Pulmonary artery endothelial cell (primary cell): ENCODE data around the gene PSAPL1. TPM values are rescaled to one million over a fixed set of nuclear protein-coding genes. Genes with fewer than 3 reads are reported as not detected.

Experiments used
- DNase-seq: peaks from one replicate; pipeline ENCODE4 v3.0.0-alpha.2; 2011; ENCODE audit warnings: low read depth, low spot score
- total RNA-seq: library from RNA; depleted of rRNA; stranded (reverse); fragments of >200 nt; gene quantifications from 2 replicates; pipeline ENCODE4 v1.2.3, GENCODE V29; 2014

PSAPL1 gene
- total RNA-seq, 1 donor from 2014 or later: not detected

- DNase-seq: no peak
Observed at GRCh38 chr4:7383266-7383665, 51.5 kb downstream of the PSAPL1 start.

- no peak for DNase-seq
Observed at GRCh38 chr4:7382634-7383014, 52.1 kb downstream of the PSAPL1 start.

- DNase-seq: no peak
Observed at GRCh38 chr4:7381890-7382633, 52.7 kb downstream of the PSAPL1 start.

GRCh38 chr4:7381221-7381889 is 53.4 kb downstream of the PSAPL1 start:
- DNase-seq: no peak

Other genes with a start within 250 kb of the PSAPL1 start
- gene SORCS2, start 242.4 kb downstream of the PSAPL1 start, total RNA-seq: 0.11 TPM in 1 of 2 replicates, not detected in the other